ENCODE results near the gene NFATC3. TPM values are rescaled to one million over a fixed set of nuclear protein-coding genes. Genes with fewer than 3 reads are reported as not detected.

NFATC3 gene
- total RNA-seq, 1 donor from 2014 or later, result 20.9 TPM

GRCh38 chr16:68200088-68200783 is 115.1 kb downstream of the NFATC3 start:
- no peak overlapping the region for H3K27ac ChIP-seq (replicated peaks)
- peaks cover 25% of the 10 kb centered on the region for H3K4me1 ChIP-seq
- H3K9me3 ChIP-seq (replicated peaks), result no peaks in the 10 kb centered on the region
- TF ChIP-seq CTCF (IDR thresholded peaks at IDR 0.05; ENCODE audit: borderline replicate concordance), result no peak
- intact Hi-C loops (cut with micrococcal nuclease), result loop anchor here (10.0 kb wide), 1 partner anchor 105 kb away; no protein-coding TSS in a partner anchor
- H3K36me3 ChIP-seq, result no peaks in the 10 kb centered on the region
- H3K27me3 ChIP-seq (ENCODE audit: low read depth), result no peaks in the 10 kb centered on the region
- no peak for DNase-seq
- H3K4me3 ChIP-seq, result no peak overlapping the region

- H3K4me1 ChIP-seq, result peaks cover 25% of the 10 kb centered on the region
- H3K27me3 ChIP-seq (ENCODE audit: low read depth), result no peaks in the 10 kb centered on the region
- peak overlapping the region; percentile 64 for H3K27ac ChIP-seq (replicated peaks)
- no peak for DNase-seq
- intact Hi-C loops (cut with micrococcal nuclease), result loop anchor here (10.0 kb wide), 1 partner anchor 107 kb away; no protein-coding TSS in a partner anchor
- no peak for TF ChIP-seq CTCF (IDR thresholded peaks at IDR 0.05; ENCODE audit: borderline replicate concordance)
- no peak overlapping the region for H3K4me3 ChIP-seq
- no peaks in the 10 kb centered on the region for H3K36me3 ChIP-seq
- no peaks in the 10 kb centered on the region for H3K9me3 ChIP-seq (replicated peaks)
Observed at GRCh38 chr16:68202091-68202519, 116.9 kb downstream of the NFATC3 start.

GRCh38 chr16:68206245-68206644 is 121.1 kb downstream of the NFATC3 start:
- H3K9me3 ChIP-seq (replicated peaks), result no peaks in the 10 kb centered on the region
- intact Hi-C loops (cut with micrococcal nuclease), result loop anchor here (10.0 kb wide), 1 partner anchor 111 kb away; no protein-coding TSS in a partner anchor
- DNase-seq, result no peak

GRCh38 chr16:68214726-68215125 is 129.6 kb downstream of the NFATC3 start:
- Histone ChIP-seq H3K27me3 (ENCODE audit: low read depth) (no peaks in the 10 kb centered on the region), H3K27ac (replicated peaks) (no peak overlapping the region), H3K9me3 (replicated peaks) (no peaks in the 10 kb centered on the region), H3K4me1 (peaks cover 8% of the 10 kb centered on the region), H3K4me3 (no peak overlapping the region), H3K36me3 (no peaks in the 10 kb centered on the region)
- DNase-seq, result no peak
- no peak for TF ChIP-seq CTCF (IDR thresholded peaks at IDR 0.05; ENCODE audit: borderline replicate concordance)
- intact Hi-C loops (cut with micrococcal nuclease), result no loop called here

More at GRCh38 chr16:68206245-68206644, 121.1 kb downstream of the NFATC3 start:
- Histone ChIP-seq H3K36me3 (no peaks in the 10 kb centered on the region), H3K27ac (replicated peaks) (no peak overlapping the region), H3K4me3 (no peak overlapping the region), H3K27me3 (ENCODE audit: low read depth) (no peaks in the 10 kb centered on the region), H3K4me1 (peaks cover 11% of the 10 kb centered on the region)
- TF ChIP-seq CTCF (IDR thresholded peaks at IDR 0.05; ENCODE audit: borderline replicate concordance), result no peak

GRCh38 chr16:68215302-68215701 is 130.1 kb downstream of the NFATC3 start:
- Histone ChIP-seq H3K27ac (replicated peaks) (no peak overlapping the region), H3K27me3 (ENCODE audit: low read depth) (no peaks in the 10 kb centered on the region), H3K4me3 (no peak overlapping the region), H3K36me3 (no peaks in the 10 kb centered on the region), H3K9me3 (replicated peaks) (no peaks in the 10 kb centered on the region), H3K4me1 (peaks cover 8% of the 10 kb centered on the region)
- TF ChIP-seq CTCF (IDR thresholded peaks at IDR 0.05; ENCODE audit: borderline replicate concordance), result no peak
- intact Hi-C loops (cut with micrococcal nuclease), result no loop called here
- DNase-seq, result no peak

Data from left ventricle myocardium inferior (tissue), 1 donor.